ENCODE results near the gene TMED5. TPM values are rescaled to one million over a fixed set of nuclear protein-coding genes. Genes with fewer than 3 reads are reported as not detected.

The TMED5 gene
- total and polyA plus RNA-seq, 2 of the 4 experiments (the other 2 are of a cell fraction), result 20.1 to 38.1 TPM

- Histone ChIP-seq H3K4me1 (ENCODE audit: control insufficient read depth, insufficient read depth, low read length) (no peaks in the 10 kb centered on the region), H3K23ac (ENCODE audit: low read depth, low read length) (no peak overlapping the region), H4K91ac (ENCODE audit: insufficient read depth, low read depth, low read length) (no peak overlapping the region), H4K5ac (ENCODE audit: low read depth, low read length) (no peak overlapping the region), H3K79me1 (ENCODE audit: low read depth in 1 of 2, low read length in 2 of 2) (peaks cover 21 to 33% of the 10 kb centered on the region in 2 experiments), H2BK120ac (ENCODE audit: low read depth, low read length) (no peak overlapping the region), H3K56ac (ENCODE audit: extremely low read depth, insufficient read depth, low read length) (no peak overlapping the region), H2BK20ac (ENCODE audit: low read depth, low read length) (no peak overlapping the region), H3K9me3 (ENCODE audit: control insufficient read depth, insufficient read depth, low read length) (no peaks in the 10 kb centered on the region), H4K8ac (ENCODE audit: low read depth in 2 of 2, low read length in 2 of 2) (no peak overlapping the region), H2AK9ac (replicated peaks; ENCODE audit: low read depth, low read length, poor library complexity) (no peak overlapping the region), H3K27ac (ENCODE audit: insufficient read depth, low read length) (no peak overlapping the region), H3K36me3 (ENCODE audit: control insufficient read depth, insufficient read depth, low read length) (peaks cover 16% of the 10 kb centered on the region), H2BK5ac (ENCODE audit: low read depth, low read length, poor library complexity, severe bottlenecking) (no peak overlapping the region), H3K4me2 (ENCODE audit: low read depth, low read length) (no peak overlapping the region), H3K14ac (replicated peaks; ENCODE audit: low read depth, low read length) (no peak overlapping the region), H3K18ac (ENCODE audit: low read depth, low read length) (no peak overlapping the region), H3K9ac (ENCODE audit: low read depth, low read length) (no peak overlapping the region), H3K9me1 (ENCODE audit: insufficient read depth, low read length) (peaks cover 6% of the 10 kb centered on the region; the same call in 1 of the 2 replicates), H4K20me1 (ENCODE audit: insufficient read depth, low read length) (no peaks in the 10 kb centered on the region; the same call in 1 of the 2 replicates), H3K4me3 (ENCODE audit: insufficient read depth, low read depth, low read length) (no peak overlapping the region), H2BK15ac (ENCODE audit: low read depth, low read length) (no peak overlapping the region), H3K4ac (ENCODE audit: low read depth, low read length) (no peak overlapping the region), H2AK5ac (ENCODE audit: low read depth, low read length) (0 out of 2 replicates have a peak overlapping the region, but pooled peaks have one; percentile 15), H3K27me3 (ENCODE audit: control insufficient read depth, insufficient read depth, low read length) (no peaks in the 10 kb centered on the region), H2AFZ (replicated peaks; ENCODE audit: low read length, poor library complexity) (no peak overlapping the region)
- dilution Hi-C loops (cut with HindIII; ENCODE audit: low sequenced_read_pairs, unreplicated experiment) (no loop called here), in situ Hi-C loops (cut with MboI; ENCODE audit: low sequenced_read_pairs) (no loop called here), intact Hi-C loops (cut with micrococcal nuclease) (no loop called here)
- no peak for DNase-seq
- ChIA-PET POLR2A (ENCODE audit: unreplicated experiment) (no interaction called here), CTCF (interaction anchor here (0.6 to 0.7 kb wide), 2 partner anchors 21 to 57 kb away, joined by 7 read pairs; no protein-coding TSS in a partner anchor)
- no peak for TF ChIP-seq RFX5 (IDR thresholded peaks at IDR 0.05; ENCODE audit: low read depth, low read length)
- no peak for ATAC-seq (ENCODE audit: low read depth)
- BruUV-seq (replicated peaks), result no TSS peak
These were observed 25.3 kb downstream of the TMED5 start for GRCh38 chr1:93154898-93155297.

Measured in IMR-90 (cell line).